ENCODE results near the gene SFN.

- TF ChIP-seq EP300 (IDR thresholded peaks at IDR 0.05) (no peak), POLR2A (IDR thresholded peaks at IDR 0.05) (no peak), CTCF (IDR thresholded peaks at IDR 0.05) (peak in 1 of 2 donors; percentile 26)
Measured at GRCh38 chr1:26887125-26887524, 24.2 kb downstream of the SFN start.
